ENCODE measurements around the gene NACC2. TPM values are rescaled to one million over a fixed set of nuclear protein-coding genes. Genes with fewer than 3 reads are reported as not detected.

Gene NACC2
- total and polyA plus RNA-seq, 9 of the 15 experiments (the other 6 are each of a cell fraction or from before 2014, with no cell fraction given): 0.70 to 25.1 (median 5.6) TPM

DNA sequence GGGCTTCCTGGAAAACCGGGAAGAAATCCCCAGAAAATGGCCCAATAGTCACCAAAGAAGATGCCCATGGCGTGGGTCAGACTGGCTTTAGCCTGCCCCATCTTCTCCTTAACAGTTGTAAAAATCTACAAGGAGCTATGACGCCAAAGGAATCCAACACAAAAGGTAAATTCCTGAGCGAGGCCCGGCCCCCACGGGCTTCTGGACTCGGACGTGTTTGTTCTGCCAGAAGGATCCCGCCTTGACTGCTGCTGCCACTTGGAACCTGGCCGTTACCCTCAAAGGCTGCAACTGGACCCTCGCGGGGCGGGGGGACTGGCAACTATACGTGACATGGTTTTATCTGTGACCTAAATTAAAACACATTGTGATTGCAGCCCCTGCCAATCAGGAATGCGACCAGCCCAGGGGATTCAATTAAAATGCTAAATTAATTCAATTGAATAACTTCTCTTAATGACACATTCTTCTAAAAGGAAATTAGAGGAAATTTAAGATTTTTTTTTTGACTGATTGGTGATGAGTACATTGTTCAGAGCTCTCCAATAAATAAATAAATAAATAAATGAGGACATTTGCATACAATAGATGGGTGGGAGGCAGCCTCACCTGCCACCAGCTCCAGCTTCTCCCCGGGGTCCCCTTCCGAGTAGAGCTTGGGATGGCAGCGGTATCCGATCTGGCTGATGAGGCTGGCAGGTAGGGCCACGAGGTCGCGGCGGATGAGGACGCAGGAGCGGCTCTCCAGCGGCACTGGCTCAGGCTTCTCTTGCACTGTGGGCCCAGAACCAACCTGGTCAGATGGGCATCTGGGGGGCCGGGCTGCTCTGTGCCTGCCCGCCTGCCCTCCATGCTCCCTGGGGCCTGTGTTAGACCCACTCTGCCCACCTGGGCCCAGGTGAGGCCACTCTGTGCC is 79.2 kb downstream of the NACC2 start:
- POLR2A ChIA-PET: no interaction called here
- DNase-seq (ENCODE audit: extremely low read depth in 1 of 4, low spot score in 3 of 4) (no peak), ATAC-seq (no peak), FAIRE-seq (no peak)
- BruUV-seq (replicated peaks): no TSS peak
- TF ChIP-seq ZFP1 (CRISPR knock-in tag; IDR thresholded peaks at IDR 0.05): no peak
- no peak for TF ChIP-seq NR4A1 (CRISPR knock-in tag; IDR thresholded peaks at IDR 0.05)
- no peak for TF ChIP-seq NR4A1 (tag; IDR thresholded peaks at IDR 0.05)
- no peak for TF ChIP-seq NFRKB (IDR thresholded peaks at IDR 0.05; ENCODE audit: low read depth)
- TF ChIP-seq, protein P1, sequence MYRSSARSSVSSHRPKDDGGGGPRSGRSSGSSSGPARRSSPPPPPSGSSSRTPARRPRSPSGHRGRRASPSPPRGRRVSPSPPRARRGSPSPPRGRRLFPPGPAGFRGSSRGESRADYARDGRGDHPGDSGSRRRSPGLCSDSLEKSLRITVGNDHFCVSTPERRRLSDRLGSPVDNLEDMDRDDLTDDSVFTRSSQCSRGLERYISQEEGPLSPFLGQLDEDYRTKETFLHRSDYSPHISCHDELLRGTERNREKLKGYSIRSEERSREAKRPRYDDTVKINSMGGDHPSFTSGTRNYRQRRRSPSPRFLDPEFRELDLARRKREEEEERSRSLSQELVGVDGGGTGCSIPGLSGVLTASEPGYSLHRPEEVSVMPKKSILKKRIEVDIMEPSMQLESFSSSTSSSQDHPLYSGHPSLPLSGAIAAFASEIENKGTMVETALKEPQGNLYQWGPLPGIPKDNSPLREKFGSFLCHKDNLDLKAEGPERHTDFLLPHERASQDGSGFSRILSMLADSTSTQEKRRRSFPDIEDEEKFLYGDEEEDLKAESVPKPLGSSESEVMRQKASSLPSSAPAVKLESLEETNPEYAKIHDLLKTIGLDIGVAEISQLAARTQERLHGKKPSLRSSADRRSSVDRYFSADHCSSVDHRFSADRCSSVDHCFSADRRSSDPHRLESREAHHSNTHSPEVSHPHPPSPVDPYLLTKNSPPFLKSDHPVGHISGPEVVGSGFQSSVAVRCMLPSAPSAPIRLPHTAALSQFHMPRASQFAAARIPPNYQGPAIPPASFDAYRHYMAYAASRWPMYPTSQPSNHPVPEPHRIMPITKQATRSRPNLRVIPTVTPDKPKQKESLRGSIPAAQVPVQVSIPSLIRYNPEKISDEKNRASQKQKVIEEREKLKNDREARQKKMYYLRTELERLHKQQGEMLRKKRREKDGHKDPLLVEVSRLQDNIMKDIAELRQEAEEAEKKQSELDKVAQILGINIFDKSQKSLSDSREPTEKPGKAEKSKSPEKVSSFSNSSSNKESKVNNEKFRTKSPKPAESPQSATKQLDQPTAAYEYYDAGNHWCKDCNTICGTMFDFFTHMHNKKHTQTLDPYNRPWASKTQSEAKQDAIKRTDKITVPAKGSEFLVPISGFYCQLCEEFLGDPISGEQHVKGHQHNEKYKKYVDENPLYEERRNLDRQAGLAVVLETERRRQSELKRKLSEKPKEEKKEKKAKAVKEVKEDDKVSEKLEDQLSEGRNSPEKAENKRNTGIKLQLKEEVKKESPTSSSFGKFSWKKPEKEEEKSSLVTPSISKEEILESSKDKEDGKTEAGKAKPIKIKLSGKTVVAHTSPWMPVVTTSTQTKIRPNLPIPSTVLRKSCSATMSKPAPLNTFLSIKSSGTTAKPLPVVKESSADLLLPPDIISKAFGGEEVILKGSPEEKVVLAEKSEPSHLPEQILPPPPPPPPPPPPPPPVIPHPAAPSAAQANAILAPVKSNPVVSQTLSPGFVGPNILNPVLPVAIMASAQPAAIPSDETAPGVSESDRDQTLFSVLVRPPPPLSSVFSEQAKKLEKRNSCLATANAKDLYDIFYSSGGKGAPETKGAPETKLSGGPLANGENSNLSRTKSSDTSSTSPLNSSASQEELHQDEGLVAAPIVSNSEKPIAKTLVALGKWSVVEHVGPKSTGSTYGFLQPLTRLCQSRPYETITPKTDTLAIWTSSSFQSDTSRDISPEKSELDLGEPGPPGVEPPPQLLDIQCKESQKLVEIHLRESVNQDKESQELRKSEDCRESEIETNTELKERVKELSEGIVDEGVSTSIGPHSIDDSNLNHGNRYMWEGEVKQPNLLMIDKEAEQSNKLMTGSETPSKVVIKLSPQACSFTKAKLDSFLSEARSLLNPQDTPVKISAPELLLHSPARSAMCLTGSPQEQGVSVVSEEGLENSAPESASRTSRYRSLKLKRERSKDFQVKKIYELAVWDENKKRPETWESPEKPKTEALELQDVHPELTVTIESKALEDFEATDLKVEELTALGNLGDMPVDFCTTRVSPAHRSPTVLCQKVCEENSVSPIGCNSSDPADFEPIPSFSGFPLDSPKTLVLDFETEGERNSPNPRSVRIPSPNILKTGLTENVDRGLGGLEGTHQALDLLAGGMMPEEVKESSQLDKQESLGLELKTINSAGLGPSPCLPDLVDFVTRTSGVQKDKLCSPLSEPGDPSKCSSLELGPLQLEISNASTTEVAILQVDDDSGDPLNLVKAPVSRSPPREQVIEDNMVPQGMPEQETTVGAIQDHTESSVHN (IDR thresholded peaks at IDR 0.05; ENCODE audit: borderline replicate concordance in 1 of 2, low read depth in 1 of 2): no peak
- TF ChIP-seq NCOA6 (IDR thresholded peaks at IDR 0.05): no peak
- TF ChIP-seq SRSF7 (optimal IDR thresholded peaks at IDR 0.05; ENCODE audit: low read depth, low read length): no peak
- no peak for TF ChIP-seq ZNF584 (CRISPR knock-in tag; IDR thresholded peaks at IDR 0.05; ENCODE audit: low read depth)
- no peak for TF ChIP-seq CHD2 (IDR thresholded peaks at IDR 0.05; ENCODE audit: low read depth, low read length)
- TF ChIP-seq FOXM1 (IDR thresholded peaks at IDR 0.05; ENCODE audit: low read depth): no peak
- TF ChIP-seq FOXM1 (CRISPR knock-in tag; IDR thresholded peaks at IDR 0.05; ENCODE audit: low read depth): no peak
- TF ChIP-seq CHCHD3 (CRISPR knock-in tag; IDR thresholded peaks at IDR 0.05): no peak
- no peak for TF ChIP-seq MAFG (tag; conservative IDR thresholded peaks at IDR 0.05)
- TF ChIP-seq SP1 (CRISPR knock-in tag; IDR thresholded peaks at IDR 0.05): no peak
- TF ChIP-seq SMAD3 (CRISPR knock-in tag; conservative IDR thresholded peaks at IDR 0.05): no peak
- no peak for TF ChIP-seq ZNF232 (CRISPR knock-in tag; IDR thresholded peaks at IDR 0.05)
- Histone ChIP-seq H3K27me3 (ENCODE audit: control insufficient read depth in 2 of 2, insufficient read depth in 2 of 2, low read length in 2 of 2) (no peaks in the 10 kb centered on the region), H3K4me2 (ENCODE audit: insufficient read depth, low read length) (no peak overlapping the region), H3K4me3 (no peak overlapping the region), H3K4me1 (replicated peaks in 1 of 2; ENCODE audit: control insufficient read depth in 2 of 2, insufficient read depth in 2 of 2, low read length in 2 of 2) (peaks cover 0 to 66% of the 10 kb centered on the region in 2 experiments; a peak in 2 of 5 replicates), H3K36me3 (ENCODE audit: control insufficient read depth, insufficient read depth, low read length) (peaks cover 42% of the 10 kb centered on the region; the same call in 2 of the 3 replicates), H3K9me3 (replicated peaks; ENCODE audit: control insufficient read depth, insufficient read depth, low read depth, low read length) (no peaks in the 10 kb centered on the region), H3K27ac (ENCODE audit: extremely low read depth, low read depth, low read length) (no peak overlapping the region), H3K9ac (ENCODE audit: insufficient read depth in 1 of 2, low read depth in 2 of 2, low read length in 2 of 2) (no peak overlapping the region; a peak in 1 of 4 replicates), H4K20me1 (replicated peaks; ENCODE audit: control insufficient read depth, insufficient read depth, low read length) (0 out of 2 replicates have a peak, but pooled peaks cover 4% of the 10 kb centered on the region), H3K9me1 (ENCODE audit: control insufficient read depth, insufficient read depth, low read length) (peaks cover 5% of the 10 kb centered on the region), H2AFZ (ENCODE audit: low read depth, low read length) (no peak overlapping the region), H3K79me2 (ENCODE audit: control insufficient read depth, insufficient read depth, low read length) (peaks cover 18% of the 10 kb centered on the region)
- WGBS (ENCODE audit: insufficient coverage, low coverage, missing lambda C conversion rate): 89% methylated on average over 28 of the region's 28 CpGs
- in situ Hi-C loops (cut with MboI) (no loop called here), intact Hi-C loops (cut with micrococcal nuclease) (no loop called here)
- CTCF ChIA-PET (ENCODE audit: low intra/inter-chr PET ratio): no interaction called here

Data from K562 (cell line).